GM18508 (cell line): ENCODE results near the gene NSL1.
"Not testable (repeated sequence)": the region's sequence is repeated elsewhere in the genome, so short reads cannot be mapped to it uniquely, and the experiment has no call there.

ENCODE experiments used
- ATAC-seq: cut with Tn5 transposase; IDR thresholded peaks from one replicate; pipeline ENCODE4 v1.9.1; 2021; ENCODE audit warnings: moderate number of reproducible peaks; ENCODE audit not compliant: insufficient read depth, unreplicated experiment

The NSL1 gene

GRCh38 chr1:212785871-212786270 is 5.7 kb downstream of the NSL1 start:
- ATAC-seq, result no peak

DNA sequence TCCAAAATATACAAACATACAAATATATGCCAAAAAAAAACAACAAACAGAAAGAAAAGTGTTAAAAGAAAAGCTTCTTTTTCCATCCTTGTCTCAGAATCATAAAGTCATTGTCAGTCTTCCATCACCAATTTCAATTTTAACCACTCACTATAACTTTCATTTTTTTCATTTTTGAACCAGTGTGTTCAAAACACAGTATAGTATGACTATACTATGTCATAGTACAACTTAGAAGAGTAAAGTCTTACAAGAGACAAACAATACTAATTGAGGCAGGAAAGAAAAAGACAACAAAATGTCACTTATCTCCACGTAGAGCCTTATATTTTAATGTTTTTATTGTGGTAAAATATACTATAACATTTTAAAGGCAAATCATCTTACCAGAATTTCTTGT is 7.6 kb downstream of the NSL1 start:
- no peak for ATAC-seq

DNA sequence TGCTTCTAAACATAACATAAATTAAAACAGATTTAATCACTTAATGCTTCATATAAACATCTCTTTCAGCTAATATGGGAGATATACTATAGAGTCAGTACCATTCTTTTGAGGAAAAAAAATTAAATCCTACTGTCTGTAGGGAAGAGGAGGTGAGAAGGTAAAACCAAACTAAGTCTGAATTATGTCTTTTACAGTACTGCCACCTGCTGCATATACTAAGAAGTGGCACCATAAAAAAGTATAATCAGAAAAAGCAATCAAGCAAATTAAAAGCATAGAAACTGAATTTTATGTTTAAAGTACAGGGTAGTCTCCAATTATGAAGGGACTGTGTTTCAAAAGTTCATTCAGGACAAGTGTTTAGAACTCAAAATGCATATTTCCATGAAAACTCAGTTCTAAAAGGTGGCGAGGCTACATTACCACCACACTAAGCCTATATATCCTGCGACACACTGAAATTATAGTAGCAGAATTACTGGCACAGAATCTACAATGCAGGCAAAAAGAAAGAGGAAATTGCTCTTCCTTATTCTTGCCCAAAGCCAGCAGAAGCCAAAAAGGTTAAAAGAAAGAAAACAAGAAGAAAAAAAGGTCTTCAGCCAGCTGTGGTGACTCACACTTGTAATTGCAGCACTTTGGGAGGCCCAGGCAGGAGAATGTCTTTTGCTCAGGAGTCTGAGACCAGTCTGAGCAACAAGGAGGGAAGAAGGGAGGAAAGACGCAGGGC is 9.0 kb downstream of the NSL1 start:
- ATAC-seq, result no peak

GRCh38 chr1:212781225-212781624 is 10.4 kb downstream of the NSL1 start:
- ATAC-seq, result no peak

DNA sequence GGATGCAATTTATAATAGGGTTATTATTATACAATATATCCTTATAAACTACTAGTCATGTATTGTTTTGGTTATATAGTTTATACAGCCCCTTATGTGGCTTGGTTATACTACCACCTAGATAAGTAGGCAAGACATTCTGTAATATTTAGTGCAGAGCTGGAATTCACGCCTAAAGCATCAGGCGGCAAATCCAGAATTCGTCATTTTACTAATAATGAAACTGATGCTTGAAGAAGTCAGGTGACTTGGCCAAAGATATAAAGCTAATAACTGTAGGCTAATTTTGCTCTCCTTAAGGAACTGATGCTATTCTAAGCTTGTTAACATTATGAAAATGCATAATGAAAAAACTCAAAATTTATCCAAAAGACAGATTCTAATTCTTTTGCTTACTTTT is 10.8 kb downstream of the NSL1 start:
- ATAC-seq, result no peak

DNA sequence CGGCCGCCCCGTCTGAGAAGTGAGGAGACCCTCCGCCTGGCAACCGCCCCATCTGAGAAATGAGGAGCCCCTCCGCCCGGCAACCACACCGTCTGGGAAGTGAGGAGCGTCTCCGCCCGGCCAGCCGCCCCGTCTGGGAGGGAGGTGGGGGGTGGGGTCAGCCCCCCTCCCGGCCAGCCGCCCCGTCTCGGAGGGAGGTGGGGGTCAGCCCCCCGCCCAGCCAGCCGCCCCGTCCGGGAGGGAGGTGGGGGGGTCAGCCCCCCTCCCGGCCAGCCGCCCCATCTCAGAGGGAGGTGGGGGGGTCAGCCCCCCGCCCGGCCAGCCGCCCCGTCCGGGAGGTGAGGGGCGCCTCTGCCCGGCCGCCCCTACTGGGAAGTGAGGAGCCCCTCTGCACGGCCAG is 12.5 kb downstream of the NSL1 start:
- not testable (repeated sequence) for ATAC-seq

- ATAC-seq, result no peak
These were observed 14.4 kb downstream of the NSL1 start for GRCh38 chr1:212777151-212777550.

GRCh38 chr1:212775241-212775640 is 16.3 kb downstream of the NSL1 start:
- no peak for ATAC-seq

GRCh38 chr1:212774584-212774983 is 17.0 kb downstream of the NSL1 start:
- no peak for ATAC-seq

- no peak for ATAC-seq
These were observed 18.6 kb downstream of the NSL1 start for GRCh38 chr1:212773011-212773410.

GRCh38 chr1:212771341-212771740 is 20.2 kb downstream of the NSL1 start:
- no peak for ATAC-seq

GRCh38 chr1:212769459-212770167 is 22.0 kb downstream of the NSL1 start:
- no peak for ATAC-seq

DNA sequence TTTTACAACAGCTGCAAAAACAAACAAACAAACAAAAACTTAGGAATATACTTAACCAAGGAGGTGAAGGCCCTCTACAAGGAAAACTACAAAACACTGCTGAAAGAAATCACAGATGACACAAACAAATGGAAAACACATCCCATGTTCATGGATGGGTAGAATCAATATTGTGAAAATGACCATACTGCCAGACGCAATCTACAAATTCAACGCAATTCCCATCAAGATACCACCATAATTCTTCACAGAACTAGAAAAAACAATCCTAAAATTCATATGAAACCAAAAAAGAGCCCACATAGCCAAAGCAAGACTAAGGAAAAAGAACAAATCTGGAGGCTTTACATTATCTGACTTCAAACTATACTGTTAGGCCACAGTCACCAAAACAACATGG is 24.8 kb downstream of the NSL1 start:
- not testable (repeated sequence) for ATAC-seq

GRCh38 chr1:212764718-212765281 is 26.8 kb downstream of the NSL1 start:
- ATAC-seq, result not testable (repeated sequence)

DNA sequence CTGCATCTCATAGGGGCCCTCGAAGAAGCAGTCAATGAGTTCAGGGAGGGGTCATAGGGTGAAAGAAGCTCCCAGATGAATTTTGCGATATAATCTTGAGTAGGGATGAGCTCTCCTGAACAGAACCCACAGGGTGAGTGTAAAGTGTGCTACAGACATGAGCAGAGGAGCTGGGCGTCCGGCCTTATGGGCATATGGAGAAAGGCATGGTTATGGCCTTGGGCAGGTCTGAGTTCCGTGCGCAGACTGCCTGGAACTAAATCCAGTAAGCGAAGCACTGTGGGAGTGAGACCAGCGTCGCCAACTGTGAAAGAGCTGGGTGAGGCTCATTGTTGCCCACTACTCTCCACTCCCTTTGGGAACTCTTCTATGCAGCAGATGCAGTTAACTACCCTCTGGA is 28.7 kb downstream of the NSL1 start:
- no peak for ATAC-seq

- no peak for ATAC-seq
These were observed 29.3 kb downstream of the NSL1 start for GRCh38 chr1:212762234-212762633.

GRCh38 chr1:212760126-212760823 is 31.3 kb downstream of the NSL1 start:
- no peak for ATAC-seq

DNA sequence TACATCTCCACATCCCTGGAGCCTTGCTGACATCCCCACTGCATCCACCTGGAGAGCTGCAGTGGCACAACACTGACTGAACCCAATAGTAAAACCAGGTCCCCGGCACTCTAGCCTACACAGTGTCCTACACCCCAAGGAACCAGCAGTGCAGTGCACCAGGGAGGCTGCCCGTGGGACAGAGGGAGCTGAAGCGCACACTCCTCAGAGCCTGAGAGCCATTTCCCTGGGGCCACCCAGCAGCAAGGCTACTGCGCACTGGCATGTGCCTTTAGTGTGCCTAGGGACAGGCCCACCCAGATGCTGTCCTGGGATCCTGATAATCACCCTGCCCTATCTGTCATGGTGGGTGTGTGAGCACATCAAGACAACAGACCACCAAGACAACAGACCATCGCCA is 31.9 kb downstream of the NSL1 start:
- ATAC-seq, result no peak

DNA sequence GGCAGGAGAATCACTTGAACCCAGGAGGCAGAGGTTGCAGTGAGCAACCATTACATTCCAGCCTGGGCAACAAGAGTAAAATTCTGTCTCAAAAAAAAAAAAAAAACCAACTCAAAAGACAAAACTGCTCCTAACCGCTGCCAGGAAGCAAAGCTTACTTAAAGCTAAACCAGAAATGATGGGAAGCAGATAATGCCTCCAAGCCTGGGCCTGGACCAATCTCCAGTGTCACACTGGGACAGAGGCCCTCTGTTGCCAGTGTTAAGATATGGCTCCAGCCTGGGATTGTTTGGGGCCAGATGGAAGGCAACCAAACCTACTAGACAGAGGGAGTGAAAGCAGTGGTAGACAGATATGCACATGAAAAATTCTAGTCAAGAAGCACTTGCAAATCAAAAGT is 36.9 kb downstream of the NSL1 start:
- ATAC-seq, result no peak

- ATAC-seq, result no peak
These were observed 37.4 kb downstream of the NSL1 start for GRCh38 chr1:212754193-212754592.

DNA sequence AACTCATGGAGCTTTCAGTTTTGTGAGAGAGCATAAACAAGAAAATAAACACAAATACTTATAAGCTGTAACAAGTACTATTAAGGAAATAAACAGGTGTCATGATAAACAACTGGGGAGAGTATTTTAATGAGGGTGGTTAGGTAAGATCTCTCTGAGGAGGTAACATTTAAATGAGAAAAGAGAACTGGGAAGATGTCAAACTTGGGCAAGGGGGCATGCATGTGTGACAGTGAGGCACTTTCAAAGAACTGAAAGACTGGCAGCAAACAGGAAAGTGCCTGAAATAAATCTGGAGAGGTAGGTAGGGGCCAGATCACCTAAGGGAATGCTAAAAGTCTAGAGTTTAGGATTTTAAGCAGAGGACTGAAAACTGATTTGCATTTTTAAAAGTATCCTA is 37.8 kb downstream of the NSL1 start:
- ATAC-seq, result no peak
